NT2/D1 (cell line): ENCODE results near the gene TMEFF1.

ENCODE experiments used
- DNase-seq: peaks from one replicate; pipeline ENCODE4 v3.0.0-alpha.2; 2011; ENCODE audit warnings: low read depth, low spot score
- H3K27me3 ChIP-seq: 2 replicates; pipeline ENCODE4 v1.6.0; 2011; ENCODE audit warnings: mild to moderate bottlenecking; ENCODE audit not compliant: insufficient read length, insufficient read depth
- H3K36me3 ChIP-seq: 2 replicates; pipeline ENCODE4 v1.6.1; 2011; ENCODE audit warnings: mild to moderate bottlenecking, low read length, mixed read lengths; ENCODE audit not compliant: insufficient read depth, insufficient read length
- H3K4me1 ChIP-seq: 2 replicates; pipeline ENCODE4 v1.5.1; 2011; ENCODE audit not compliant: insufficient read depth, insufficient read length
- H3K4me3 ChIP-seq: 2 replicates; pipeline ENCODE4 v1.5.1; 2011; ENCODE audit warnings: low read depth; ENCODE audit not compliant: insufficient read length
- H3K9ac ChIP-seq: 2 replicates; pipeline ENCODE4 v1.6.0; 2011; ENCODE audit warnings: low read depth; ENCODE audit not compliant: insufficient read length
- H3K9me3 ChIP-seq: 2 replicates; pipeline ENCODE4 v1.5.1; 2011; ENCODE audit warnings: mild to moderate bottlenecking, low read length; ENCODE audit not compliant: insufficient read depth
- SUZ12 ChIP-seq: IDR thresholded peaks from 2 replicates; pipeline ENCODE4 v1.6.1; 2011; ENCODE audit not compliant: insufficient read length, insufficient read depth; ENCODE audit errors: extremely low read depth
- YY1 ChIP-seq: IDR thresholded peaks from 2 replicates; pipeline ENCODE4 v1.6.1; 2011; ENCODE audit not compliant: insufficient read length, insufficient read depth
- ZNF274 ChIP-seq: IDR thresholded peaks from 2 replicates; pipeline ENCODE4 v1.6.1; 2011; ENCODE audit warnings: mild to moderate bottlenecking, low read depth, low read length

The TMEFF1 gene

GRCh38 chr9:100554935-100555401 is 82.0 kb downstream of the TMEFF1 start:
- Histone ChIP-seq H3K4me1 (no peaks in the 10 kb centered on the region), H3K9ac (no peak overlapping the region), H3K36me3 (peaks cover 36% of the 10 kb centered on the region), H3K9me3 (no peaks in the 10 kb centered on the region), H3K4me3 (no peak overlapping the region), H3K27me3 (no peaks in the 10 kb centered on the region)
- no peak for DNase-seq
- TF ChIP-seq SUZ12: no peak
- TF ChIP-seq ZNF274: no peak
- TF ChIP-seq YY1: no peak

GRCh38 chr9:100555471-100555870 is 82.5 kb downstream of the TMEFF1 start:
- H3K36me3 ChIP-seq: peaks cover 33% of the 10 kb centered on the region
- H3K4me3 ChIP-seq: no peak overlapping the region
- no peak overlapping the region for H3K9ac ChIP-seq
- TF ChIP-seq SUZ12 (no peak), YY1 (no peak), ZNF274 (no peak)
- H3K9me3 ChIP-seq: no peaks in the 10 kb centered on the region
- DNase-seq: no peak
- no peaks in the 10 kb centered on the region for H3K27me3 ChIP-seq
- H3K4me1 ChIP-seq: no peaks in the 10 kb centered on the region

GRCh38 chr9:100557053-100557452 is 84.1 kb downstream of the TMEFF1 start:
- Histone ChIP-seq H3K9ac (no peak overlapping the region), H3K4me3 (no peak overlapping the region), H3K9me3 (no peaks in the 10 kb centered on the region), H3K36me3 (peaks cover 24% of the 10 kb centered on the region), H3K4me1 (no peaks in the 10 kb centered on the region), H3K27me3 (no peaks in the 10 kb centered on the region)
- no peak for DNase-seq
- TF ChIP-seq YY1 (no peak), ZNF274 (no peak), SUZ12 (no peak)

- Histone ChIP-seq H3K9me3 (no peaks in the 10 kb centered on the region), H3K4me1 (no peaks in the 10 kb centered on the region), H3K4me3 (no peak overlapping the region), H3K36me3 (peaks cover 10% of the 10 kb centered on the region), H3K27me3 (no peaks in the 10 kb centered on the region), H3K9ac (no peak overlapping the region)
- TF ChIP-seq YY1 (no peak), ZNF274 (no peak), SUZ12 (no peak)
- no peak for DNase-seq
Measured at GRCh38 chr9:100561256-100561655, 88.3 kb downstream of the TMEFF1 start.

GRCh38 chr9:100567856-100568255 is 94.9 kb downstream of the TMEFF1 start:
- DNase-seq: no peak
- no peak overlapping the region for H3K4me3 ChIP-seq
- no peaks in the 10 kb centered on the region for H3K9me3 ChIP-seq
- peaks cover 16% of the 10 kb centered on the region for H3K36me3 ChIP-seq
- no peaks in the 10 kb centered on the region for H3K4me1 ChIP-seq
- no peak overlapping the region for H3K9ac ChIP-seq
- TF ChIP-seq SUZ12 (no peak), ZNF274 (no peak), YY1 (no peak)
- H3K27me3 ChIP-seq: no peaks in the 10 kb centered on the region

- DNase-seq: no peak
- no peak for TF ChIP-seq SUZ12
- no peak for TF ChIP-seq YY1
- no peak for TF ChIP-seq ZNF274
- H3K36me3 ChIP-seq: peaks cover 24% of the 10 kb centered on the region
Measured at GRCh38 chr9:100573655-100574260, 100.8 kb downstream of the TMEFF1 start.

GRCh38 chr9:100575006-100575405 is 102.1 kb downstream of the TMEFF1 start:
- no peak overlapping the region for H3K9ac ChIP-seq
- H3K4me1 ChIP-seq: no peaks in the 10 kb centered on the region
- no peaks in the 10 kb centered on the region for H3K27me3 ChIP-seq
- DNase-seq: no peak
- H3K36me3 ChIP-seq: peaks cover 24% of the 10 kb centered on the region
- TF ChIP-seq YY1 (no peak), ZNF274 (no peak), SUZ12 (no peak)
- no peaks in the 10 kb centered on the region for H3K9me3 ChIP-seq
- H3K4me3 ChIP-seq: no peak overlapping the region

More at GRCh38 chr9:100573655-100574260, 100.8 kb downstream of the TMEFF1 start:
- H3K27me3 ChIP-seq: no peaks in the 10 kb centered on the region
- no peak overlapping the region for H3K4me3 ChIP-seq
- no peaks in the 10 kb centered on the region for H3K9me3 ChIP-seq
- no peaks in the 10 kb centered on the region for H3K4me1 ChIP-seq
- no peak overlapping the region for H3K9ac ChIP-seq
